Measurements from ENCODE around the gene CENPA.
A peak's percentile ranks its signal among the peaks of the same experiment; 100 is the strongest.
"Not testable (repeated sequence)": the region's sequence is repeated elsewhere in the genome, so short reads cannot be mapped to it uniquely, and the experiment has no call there.

CENPA gene

DNA sequence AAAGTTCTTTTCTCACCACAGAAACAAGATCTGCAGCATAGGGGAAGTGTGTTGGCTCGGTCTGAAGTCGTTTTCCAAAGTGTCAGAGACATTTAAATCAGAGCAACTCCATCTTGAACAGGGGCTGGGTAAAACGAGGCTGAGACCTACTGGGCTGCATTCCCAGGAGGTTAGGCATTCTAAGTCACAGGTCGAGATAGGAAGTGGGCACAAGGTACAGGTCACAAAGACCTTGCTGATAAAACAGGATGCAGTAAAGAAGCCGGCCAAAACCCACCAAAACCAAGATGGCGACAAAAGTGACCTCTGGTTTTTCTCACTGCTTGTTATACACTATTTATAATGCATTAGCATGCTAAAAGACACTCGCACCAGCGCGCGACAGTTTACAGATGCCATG is 24.9 kb upstream of the CENPA start:
- not testable (repeated sequence) for DNase-seq (ENCODE audit: low read depth in 2 of 2)

DNA sequence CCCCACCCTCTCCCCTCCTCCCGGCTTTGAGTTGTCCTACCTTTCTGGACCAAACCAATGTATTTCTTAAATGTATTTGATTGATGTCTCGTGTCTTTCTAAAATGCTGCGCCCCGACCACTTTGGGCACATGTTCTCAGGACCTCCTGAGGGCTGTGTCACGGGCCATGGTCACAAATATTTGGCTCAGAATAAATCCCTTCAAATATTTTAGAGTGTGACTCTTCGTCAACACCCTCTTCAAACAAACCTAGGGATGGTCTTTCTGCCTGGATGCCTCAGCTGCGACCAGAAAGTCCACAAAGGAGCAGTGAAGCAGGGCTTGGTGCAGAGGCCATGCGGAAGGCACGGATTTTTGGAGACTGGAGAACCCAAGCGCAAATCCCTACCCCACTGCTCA is 22.8 kb upstream of the CENPA start:
- DNase-seq (ENCODE audit: low read depth in 2 of 2), result no peak

DNA sequence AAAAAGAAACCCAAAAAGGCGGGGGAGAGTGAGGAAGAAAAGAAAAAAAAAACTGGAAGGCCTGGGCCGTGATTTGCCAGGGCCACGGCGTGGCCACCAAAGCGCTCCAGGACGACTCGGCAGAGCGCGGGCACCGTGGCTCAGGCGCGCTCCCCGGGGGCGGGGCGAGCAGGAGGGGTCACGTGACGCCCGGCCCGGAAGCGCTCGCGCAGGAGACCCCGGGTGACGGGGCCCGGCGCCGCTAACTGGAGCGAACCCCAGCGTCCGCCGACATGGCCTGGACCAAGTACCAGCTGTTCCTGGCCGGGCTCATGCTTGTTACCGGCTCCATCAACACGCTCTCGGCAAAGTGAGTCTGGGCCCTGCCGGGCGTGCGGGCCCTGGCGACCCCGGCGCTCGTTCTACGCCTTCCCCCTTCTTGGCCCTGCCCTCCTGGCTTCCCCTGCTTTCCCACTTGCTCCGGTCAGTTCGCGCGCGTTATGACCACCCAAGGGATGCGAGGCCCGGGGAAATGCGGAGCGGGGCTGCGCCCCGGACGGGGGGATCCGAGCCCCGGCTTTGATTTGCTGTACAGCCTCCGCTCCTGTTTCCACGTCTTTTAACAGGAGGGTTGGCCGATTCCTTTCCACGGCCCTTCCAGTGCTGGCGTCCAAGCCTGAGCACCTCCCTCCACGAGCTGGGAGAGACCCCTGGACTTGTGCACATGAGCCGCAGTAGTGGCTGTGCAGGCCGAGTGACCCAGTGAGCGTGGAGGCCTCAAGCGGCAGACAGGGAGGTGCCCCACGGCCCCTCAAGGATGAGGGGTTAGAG is 21.6 kb upstream of the CENPA start, which contains the start of gene SLC35F6:
Gene SLC35F6 (plus strand): TSS at position 207 of the 810 bp plus-strand sequence. CDS start 66 bp downstream, at position 273.
- DNase-seq (ENCODE audit: low read depth in 2 of 2), result peak; percentile 74 to 79

DNA sequence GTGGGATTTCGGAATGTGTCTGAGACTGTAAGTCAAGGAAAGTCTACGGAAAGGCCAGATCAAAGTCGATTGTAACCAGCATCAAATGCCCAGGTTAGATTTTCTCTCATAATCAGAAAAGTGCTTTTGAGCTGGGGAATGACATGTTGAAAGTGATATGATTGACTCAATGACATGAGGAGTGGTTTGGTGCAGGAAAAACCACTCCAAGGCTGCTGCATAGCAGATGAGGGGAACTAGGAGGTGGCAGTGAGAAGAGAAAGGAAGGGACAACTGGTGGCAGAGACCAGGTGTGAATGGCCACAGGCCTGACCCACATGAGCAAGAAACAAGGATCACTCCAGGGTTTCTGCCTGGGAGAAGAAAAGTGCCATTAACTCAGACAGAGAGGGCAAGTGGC is 20.9 kb upstream of the CENPA start:
- no peak for DNase-seq (ENCODE audit: low read depth in 2 of 2)

DNA sequence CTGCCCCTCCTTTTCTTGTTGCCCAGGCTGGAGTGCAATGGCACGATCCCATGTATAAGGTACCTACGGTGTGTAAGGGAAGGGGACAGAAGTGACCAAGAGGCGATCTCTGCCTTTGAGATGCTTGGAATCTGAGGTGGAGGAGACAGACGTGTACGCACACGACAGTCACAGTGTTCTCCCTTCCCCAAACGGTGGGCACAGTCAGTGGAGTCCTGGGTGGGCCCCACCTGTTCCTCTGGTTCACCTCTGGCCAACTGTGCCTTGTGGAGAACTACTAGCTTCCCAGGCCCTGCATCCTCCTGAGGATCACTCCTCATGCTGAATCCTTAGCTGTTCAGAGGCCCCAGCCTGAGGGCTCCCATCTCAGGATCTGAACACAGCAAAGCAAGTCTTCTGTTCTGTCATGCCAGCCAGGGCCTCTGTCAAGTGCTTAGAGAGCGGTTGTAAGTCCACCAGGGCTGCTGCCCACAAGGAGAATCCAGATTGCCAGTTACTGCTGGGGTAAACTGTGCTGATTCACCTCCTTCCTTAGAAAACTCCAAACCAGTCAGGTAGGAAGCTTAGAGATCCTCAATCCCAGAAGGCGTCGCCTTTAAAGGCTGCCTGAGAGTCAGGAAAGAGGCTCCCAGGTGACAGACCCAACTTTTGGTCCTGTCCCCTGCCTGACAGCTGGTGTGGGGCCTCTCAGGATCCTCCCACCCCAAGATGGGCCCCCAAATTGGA is 20.2 kb upstream of the CENPA start:
- DNase-seq (ENCODE audit: low read depth in 2 of 2), result no peak

DNA sequence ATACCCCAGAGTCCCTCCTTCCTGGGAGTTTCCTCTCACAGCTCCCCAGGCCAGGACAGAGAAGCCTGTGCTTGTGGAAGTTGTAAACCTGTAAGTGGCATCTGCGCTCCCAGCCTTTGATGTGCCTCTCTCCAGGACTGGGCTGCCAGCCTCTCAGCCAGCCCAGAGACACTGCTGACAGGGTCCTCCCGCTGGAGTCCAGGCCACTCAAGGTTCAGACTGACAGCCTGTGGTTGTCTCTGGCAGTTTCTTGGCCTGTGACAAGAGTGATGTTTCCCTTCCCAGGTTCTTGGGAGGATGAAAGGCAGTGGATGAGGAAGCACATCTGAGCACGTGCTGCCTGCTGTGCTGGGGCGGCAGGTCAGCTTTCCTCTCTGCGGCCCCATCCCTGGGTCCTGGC is 18.7 kb upstream of the CENPA start:
- DNase-seq (ENCODE audit: low read depth in 2 of 2), result no peak

DNA sequence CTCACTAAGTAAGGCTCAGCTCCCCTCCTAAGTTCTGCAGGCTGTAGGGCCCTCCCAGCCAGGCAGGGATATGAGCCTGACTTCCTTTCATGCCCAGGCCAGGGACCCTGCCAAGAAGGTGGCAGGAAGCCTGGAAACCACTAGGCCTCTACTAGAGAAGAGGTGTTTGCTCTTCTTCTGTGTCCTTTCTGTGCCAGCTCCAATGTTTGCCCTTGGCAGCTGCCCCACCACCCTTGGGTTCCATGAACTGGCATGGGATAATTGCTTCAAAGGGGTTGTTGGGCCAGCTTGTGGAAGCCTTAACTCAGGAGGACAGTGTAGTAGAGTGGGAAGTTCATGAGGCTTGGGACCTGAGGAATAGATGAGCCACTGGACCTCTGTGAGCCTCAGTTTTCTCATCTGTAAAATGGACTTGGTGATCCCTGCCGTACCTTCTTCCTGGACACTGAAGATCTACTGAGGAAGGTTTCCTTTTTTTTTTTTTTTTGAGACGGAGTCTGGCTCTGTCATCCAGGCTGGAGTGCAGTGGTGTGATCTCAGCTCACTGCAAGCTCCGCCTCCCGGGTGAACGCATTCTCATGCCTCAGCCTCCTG is 17.9 kb upstream of the CENPA start:
- no peak for DNase-seq (ENCODE audit: low read depth in 2 of 2)

DNA sequence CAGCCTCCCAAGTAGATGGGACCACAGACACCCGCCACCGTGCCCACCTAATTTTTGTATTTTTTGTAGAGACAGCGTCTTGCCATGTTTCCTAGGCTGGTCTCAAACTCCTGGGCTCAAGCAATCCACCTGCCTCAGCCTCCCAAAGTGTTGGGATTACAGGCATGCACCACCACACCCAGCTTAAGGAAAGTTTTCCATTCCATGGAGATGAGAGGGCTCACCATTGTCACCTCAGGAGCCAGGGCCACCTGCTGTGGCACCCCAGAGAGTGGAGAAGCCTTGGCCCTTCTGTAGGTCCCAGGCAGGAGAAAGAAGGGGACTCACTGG is 17.1 kb upstream of the CENPA start:
- no peak for DNase-seq (ENCODE audit: low read depth in 2 of 2)

DNA sequence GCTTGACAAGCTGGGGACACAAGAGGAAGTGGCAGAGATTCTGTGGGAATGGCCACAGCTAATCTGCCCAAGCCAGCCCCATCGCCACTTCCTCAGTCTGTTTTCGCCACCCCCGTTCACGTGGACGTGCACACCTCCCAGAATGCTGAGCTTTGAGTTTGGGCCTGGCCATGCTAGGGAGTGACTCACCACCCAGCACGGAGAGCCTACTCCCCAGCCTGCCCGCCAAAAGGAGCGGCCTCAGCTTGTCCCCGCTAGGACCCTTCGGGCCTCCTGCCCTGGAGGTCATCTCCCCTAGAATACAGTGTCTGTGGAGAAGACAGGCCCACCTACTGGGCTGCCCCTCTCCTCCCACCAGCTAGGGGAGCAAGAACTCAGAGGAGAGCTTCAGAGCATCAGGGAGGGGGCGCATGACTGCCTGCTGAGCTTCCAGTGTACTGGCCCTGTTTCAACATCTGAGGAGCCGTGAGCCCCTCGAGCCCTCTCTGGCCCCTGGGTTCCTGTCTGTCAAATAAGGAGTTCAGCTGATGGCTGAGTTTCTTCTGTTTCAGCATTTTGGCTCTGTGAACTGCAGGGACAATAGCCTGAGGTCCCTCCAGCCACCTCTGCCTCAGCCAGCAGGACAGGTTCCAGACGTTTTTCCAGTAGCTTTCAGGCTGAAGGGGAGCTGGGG is 16.6 kb upstream of the CENPA start:
- no peak for DNase-seq (ENCODE audit: low read depth in 2 of 2)

DNA sequence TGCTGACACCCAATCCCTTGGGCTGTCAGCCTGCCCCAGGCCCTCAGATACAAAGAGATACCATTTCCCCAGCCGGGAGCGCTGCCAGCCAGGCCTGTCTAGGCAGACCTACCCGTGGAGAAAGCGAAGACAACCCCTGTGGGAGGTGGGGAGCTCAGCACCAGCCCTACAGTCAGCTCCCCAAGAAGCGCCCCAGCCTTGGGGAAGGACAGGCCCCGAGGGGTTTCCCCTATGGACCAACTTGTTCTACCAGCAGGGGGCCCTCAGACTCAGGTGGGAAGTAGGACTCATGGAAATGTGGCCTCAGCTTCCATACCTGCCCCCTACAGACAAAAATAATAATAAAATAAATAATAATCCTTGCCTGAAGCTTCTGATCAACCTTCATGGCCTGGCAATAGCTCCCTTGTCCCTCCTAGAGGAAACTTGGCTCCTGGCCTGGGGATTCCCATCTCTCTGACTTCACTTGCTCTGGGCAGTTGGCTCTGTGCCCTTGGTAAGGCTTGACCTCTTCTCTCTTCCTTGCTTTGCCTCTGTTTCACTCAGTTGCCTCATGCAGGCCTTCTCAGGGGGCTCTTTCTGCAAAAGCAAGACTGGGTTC is 14.8 kb upstream of the CENPA start:
- DNase-seq (ENCODE audit: low read depth in 2 of 2), result no peak

DNA sequence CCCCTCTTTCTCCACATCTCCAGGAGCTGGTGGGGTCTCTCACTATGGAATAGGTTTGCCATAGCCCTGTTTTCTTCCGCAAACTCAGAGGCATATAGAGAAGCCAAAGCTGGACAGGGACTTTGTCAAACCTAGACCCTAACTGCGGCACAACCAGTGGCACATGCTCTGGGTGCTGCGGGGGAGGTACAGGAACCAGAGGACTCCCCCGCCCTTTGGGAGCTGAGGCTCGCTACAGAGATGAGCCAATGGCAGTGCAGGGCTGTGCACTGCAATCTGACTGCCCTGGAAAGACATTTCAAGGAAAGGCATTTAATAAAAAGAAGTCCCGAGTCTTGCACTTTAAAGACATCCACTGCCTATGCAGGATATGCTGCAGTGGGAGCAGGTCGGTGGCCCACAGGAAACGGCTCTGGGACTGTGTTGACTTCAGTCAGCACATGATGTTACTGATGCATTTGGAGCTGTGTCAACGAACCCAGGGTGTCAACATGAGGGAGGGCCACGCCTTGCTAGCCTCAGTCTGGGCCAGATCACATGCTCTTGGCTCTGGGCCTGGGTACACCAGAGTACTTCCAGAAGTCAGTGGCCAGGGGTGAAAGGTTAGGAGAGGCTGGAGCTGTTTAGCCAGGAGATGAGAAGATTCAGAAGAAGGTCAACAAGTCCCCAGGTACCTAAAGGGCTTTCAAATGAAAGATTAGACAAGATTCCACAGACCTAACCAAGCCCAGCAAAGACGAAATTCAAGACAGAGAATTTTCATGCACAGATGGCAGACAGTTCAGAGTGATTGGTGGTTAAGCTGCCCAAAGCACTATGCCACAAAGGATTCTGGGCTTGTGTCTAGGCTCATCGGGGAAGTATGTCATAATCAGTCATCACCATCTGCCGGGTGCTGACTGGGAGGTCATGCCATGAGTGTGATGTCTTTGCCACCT is 13.5 kb upstream of the CENPA start:
- no peak for DNase-seq (ENCODE audit: low read depth in 2 of 2)

DNA sequence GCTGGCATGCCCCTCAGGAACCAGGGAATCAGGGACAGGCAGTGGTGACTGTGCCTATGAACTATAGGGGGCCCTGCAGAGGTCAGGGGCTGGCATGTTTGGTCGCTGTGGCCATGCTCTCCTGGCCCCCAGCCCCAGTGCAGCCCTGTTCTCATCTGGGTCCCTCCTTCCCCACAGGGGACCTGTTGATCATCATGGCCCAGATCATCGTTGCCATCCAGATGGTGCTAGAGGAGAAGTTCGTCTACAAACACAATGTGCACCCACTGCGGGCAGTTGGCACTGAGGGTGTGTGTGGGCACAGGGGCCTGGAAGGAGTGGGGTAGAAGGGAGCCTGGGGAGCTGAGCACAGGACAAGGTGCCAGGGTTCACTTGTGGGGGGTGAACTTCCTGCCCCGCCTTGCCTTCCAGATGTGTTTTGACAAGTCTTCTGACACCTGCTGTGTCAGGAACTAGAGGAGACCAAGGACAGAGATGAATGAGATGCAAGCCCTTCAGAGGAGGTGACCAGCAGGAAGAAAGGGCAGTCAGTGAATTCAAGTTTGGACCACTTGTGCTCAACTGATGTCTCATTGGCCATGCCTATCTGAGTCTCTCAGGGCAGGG is 9.6 kb upstream of the CENPA start:
- DNase-seq (ENCODE audit: low read depth in 2 of 2), result no peak

DNA sequence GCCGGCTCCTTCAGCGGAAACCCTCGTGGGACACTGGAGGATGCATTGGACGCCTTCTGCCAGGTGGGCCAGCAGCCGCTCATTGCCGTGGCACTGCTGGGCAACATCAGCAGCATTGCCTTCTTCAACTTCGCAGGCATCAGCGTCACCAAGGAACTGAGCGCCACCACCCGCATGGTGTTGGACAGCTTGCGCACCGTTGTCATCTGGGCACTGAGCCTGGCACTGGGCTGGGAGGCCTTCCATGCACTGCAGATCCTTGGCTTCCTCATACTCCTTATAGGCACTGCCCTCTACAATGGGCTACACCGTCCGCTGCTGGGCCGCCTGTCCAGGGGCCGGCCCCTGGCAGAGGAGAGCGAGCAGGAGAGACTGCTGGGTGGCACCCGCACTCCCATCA is 7.8 kb upstream of the CENPA start:
- no peak for DNase-seq (ENCODE audit: low read depth in 2 of 2)

DNA sequence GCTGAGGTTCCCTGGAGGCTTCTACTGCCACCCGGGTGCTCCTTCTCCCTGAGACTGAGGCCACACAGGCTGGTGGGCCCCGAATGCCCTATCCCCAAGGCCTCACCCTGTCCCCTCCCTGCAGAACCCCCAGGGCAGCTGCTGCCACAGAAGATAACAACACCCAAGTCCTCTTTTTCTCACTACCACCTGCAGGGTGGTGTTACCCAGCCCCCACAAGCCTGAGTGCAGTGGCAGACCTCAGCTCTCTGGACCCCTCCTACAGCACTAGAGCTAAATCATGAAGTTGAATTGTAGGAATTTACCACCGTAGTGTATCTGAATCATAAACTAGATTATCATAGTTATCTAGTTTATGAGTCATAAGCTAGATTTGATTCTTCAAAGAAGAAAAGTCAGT is 7.3 kb upstream of the CENPA start:
- peak in 1 of 2 donors; percentile 25 for DNase-seq (ENCODE audit: low read depth in 2 of 2)

DNA sequence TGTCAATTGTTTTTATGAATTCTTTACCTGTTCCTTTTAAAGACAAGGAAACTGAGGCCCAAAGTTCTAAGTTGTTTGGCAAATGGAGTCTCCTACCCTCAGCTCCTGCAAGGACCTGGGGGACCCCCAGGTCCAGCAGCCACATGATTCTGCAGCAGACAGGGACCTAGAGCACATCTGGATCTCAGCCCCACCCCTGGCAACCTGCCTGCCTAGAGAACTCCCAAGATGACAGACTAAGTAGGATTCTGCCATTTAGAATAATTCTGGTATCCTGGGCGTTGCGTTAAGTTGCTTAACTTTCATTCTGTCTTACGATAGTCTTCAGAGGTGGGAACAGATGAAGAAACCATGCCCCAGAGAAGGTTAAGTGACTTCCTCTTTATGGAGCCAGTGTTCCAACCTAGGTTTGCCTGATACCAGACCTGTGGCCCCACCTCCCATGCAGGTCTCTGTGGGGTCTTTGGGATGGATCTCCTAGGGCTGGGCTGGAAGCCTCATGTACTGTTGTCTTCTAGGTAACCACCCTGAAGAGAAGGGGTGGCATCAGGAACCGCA is 5.6 kb upstream of the CENPA start:
- no peak for DNase-seq (ENCODE audit: low read depth in 2 of 2)

DNA sequence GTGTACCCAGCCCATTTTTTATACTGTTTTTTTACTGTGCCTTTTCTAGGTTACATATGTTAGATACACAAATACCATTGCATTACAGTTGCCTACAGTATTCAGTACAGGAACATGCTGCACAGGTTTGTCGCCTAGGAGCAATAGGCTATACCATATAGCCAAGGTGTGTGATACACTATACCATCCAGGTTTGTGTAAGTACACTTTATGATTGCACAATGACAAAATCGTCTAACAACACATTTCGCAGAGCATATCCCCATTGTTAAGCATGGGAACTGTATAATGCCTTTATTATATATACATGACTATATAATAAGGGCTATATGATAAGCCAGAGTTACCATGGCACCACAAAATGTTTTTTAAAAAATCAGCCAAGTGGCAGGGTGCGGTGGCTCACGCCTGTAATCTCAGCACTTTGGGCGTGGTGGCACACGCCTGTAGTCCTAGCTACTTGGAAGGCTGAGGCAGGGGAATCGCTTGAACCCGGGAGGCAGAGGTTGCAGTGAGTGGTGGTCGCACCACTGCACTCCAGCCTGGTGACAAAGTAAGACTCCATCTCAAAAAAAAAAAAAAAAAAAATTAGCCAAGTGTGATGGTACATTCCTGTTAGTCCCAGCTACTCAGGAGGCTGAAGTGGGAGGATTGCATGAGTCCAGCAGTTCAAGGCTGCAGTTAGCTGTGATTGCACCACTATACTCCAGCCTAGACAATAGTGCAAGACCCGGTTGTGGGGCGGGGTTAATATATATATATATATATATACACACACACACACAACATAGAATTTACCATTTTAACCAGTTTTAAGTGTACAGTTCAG is 2.8 kb upstream of the CENPA start:
- no peak for DNase-seq (ENCODE audit: low read depth in 2 of 2)

DNA sequence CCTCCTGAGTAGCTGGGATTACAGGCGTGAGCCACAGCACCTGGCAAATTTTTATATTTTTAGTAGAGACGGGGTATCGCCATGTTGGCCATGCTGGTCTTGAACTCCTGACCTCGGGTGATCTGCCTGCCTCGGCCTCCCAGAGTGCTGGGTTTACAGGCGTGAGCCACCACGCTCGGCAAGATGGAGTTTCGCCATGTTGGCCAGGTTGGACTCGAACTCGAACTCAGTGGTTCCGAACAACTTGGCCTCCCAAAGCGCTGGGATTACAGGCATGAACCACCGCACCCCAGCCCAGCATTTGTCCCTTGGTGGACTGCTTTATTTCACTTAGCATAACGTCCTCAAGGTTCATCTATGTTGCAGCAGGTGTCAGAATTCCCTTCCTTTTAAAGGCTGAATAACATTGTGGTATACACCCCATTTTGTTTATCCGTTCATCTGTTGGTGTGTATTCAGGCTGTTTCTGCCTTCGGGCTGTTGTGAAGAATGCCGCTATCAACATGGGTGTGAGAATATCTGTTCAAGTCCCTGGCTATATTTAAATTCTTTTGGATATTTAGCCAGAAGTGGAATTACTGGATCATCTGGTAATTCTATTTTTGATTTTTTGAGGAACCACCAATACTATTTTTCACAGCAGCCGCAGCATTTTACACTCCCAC is 1.2 kb upstream of the CENPA start:
- DNase-seq (ENCODE audit: low read depth in 2 of 2), result no peak

DNA sequence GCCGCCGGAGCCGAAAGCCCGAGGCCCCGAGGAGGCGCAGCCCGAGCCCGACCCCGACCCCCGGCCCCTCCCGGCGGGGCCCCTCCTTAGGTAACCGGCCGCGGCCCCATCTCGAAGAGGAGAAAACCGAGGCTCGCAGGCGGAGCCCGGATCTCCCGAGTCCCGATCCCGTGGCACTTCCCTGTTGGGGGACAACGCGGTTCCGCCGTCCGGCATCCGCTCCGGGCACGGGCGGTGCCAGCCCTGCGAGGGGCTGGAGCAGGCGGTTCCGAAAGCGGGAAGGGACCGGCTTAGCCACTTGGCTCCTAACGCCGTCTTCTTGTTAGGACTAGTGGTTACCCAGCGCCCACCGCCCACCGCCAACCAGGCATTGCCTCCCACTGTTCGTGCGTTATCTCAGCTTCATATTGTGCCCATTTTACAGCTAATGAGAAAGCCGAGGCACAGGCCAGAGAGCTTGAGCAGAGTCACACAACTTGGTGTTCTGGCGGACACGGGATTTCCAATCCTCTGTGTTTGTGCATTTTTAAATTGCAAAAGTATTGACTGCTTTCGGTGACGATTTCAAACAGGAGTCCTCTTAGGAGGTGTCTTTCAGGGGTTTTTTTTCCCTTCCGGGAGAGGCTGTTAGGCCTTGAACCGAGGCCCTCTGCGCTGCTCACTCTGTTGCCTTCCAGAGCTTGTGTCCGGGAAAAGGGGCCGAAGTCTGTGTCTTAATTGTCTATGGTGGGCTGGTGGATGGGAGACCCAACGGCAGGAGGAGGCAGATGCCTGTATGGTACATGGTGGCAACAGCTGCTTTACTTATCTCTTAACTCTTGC is 562 bp downstream of the CENPA start:
- peak in 1 of 2 donors; percentile 15 for DNase-seq (ENCODE audit: low read depth in 2 of 2)
